ENCODE results near the gene TMEM214.
A peak's percentile ranks its signal among the peaks of the same experiment; 100 is the strongest.

TMEM214 gene

GRCh38 chr2:27010139-27010538, 22.6 kb upstream of the TMEM214 start:
- DNase-seq: no peak

GRCh38 chr2:27013738-27014137, 19.0 kb upstream of the TMEM214 start:
- no peak for DNase-seq

GRCh38 chr2:27014771-27015433, 17.9 kb upstream of the TMEM214 start:
- no peak for DNase-seq

GRCh38 chr2:27016801-27017325, 15.9 kb upstream of the TMEM214 start:
- DNase-seq: peak; percentile 64

- no peak for DNase-seq
Measured at GRCh38 chr2:27018142-27018541, 14.6 kb upstream of the TMEM214 start.

GRCh38 chr2:27019459-27019858, 13.3 kb upstream of the TMEM214 start:
- no peak for DNase-seq

GRCh38 chr2:27019931-27020855, 12.6 kb upstream of the TMEM214 start:
- DNase-seq: no peak

GRCh38 chr2:27021253-27022049, 11.3 kb upstream of the TMEM214 start:
- no peak for DNase-seq

GRCh38 chr2:27023740-27024139, 9.0 kb upstream of the TMEM214 start:
- DNase-seq: no peak

- DNase-seq: no peak
Measured at GRCh38 chr2:27024188-27024587, 8.6 kb upstream of the TMEM214 start.

- no peak for DNase-seq
Measured at GRCh38 chr2:27024812-27025211, 8.0 kb upstream of the TMEM214 start.

GRCh38 chr2:27025281-27025800, 7.4 kb upstream of the TMEM214 start:
- no peak for DNase-seq

- DNase-seq: no peak
Measured at GRCh38 chr2:27025861-27026851, 6.6 kb upstream of the TMEM214 start.

GRCh38 chr2:27027211-27027651, 5.5 kb upstream of the TMEM214 start:
- no peak for DNase-seq

GRCh38 chr2:27029051-27029450, 3.7 kb upstream of the TMEM214 start:
- no peak for DNase-seq

GRCh38 chr2:27033253-27033852, 588 bp downstream of the TMEM214 start:
- no peak for DNase-seq

- no peak for DNase-seq
Measured at GRCh38 chr2:27038012-27038411, 5.2 kb downstream of the TMEM214 start.

GRCh38 chr2:27038631-27039339, 6.0 kb downstream of the TMEM214 start:
- DNase-seq: no peak

GRCh38 chr2:27039426-27039825, 6.7 kb downstream of the TMEM214 start:
- no peak for DNase-seq

GRCh38 chr2:27039871-27040270, 7.1 kb downstream of the TMEM214 start:
- no peak for DNase-seq

Measured in NCI-H345 (cell line).